A673 (cell line): Measurements from ENCODE around the gene UBL7.

Experiments
- EZH2 ChIP-seq: fragments of 200-600 bp; sonication (generic); IDR thresholded peaks from 2 replicates; pipeline ENCODE4 v1.6.1; 2017; ENCODE audit warnings: borderline replicate concordance, low read depth, mild to moderate bottlenecking, mixed read lengths, antibody characterized with exemption, low read length; ENCODE audit not compliant: poor library complexity, severe bottlenecking
- TF ChIP-seq, protein P1 (sequence below): fragments of 300-800, 200-600 bp; sonication (generic); conservative IDR thresholded peaks from 2 replicates; pipeline ENCODE4 v1.5.1; 2017; ENCODE audit warnings: low read depth, mild to moderate bottlenecking, antibody characterized with exemption, low read length, moderate library complexity, mixed read lengths

DNA sequence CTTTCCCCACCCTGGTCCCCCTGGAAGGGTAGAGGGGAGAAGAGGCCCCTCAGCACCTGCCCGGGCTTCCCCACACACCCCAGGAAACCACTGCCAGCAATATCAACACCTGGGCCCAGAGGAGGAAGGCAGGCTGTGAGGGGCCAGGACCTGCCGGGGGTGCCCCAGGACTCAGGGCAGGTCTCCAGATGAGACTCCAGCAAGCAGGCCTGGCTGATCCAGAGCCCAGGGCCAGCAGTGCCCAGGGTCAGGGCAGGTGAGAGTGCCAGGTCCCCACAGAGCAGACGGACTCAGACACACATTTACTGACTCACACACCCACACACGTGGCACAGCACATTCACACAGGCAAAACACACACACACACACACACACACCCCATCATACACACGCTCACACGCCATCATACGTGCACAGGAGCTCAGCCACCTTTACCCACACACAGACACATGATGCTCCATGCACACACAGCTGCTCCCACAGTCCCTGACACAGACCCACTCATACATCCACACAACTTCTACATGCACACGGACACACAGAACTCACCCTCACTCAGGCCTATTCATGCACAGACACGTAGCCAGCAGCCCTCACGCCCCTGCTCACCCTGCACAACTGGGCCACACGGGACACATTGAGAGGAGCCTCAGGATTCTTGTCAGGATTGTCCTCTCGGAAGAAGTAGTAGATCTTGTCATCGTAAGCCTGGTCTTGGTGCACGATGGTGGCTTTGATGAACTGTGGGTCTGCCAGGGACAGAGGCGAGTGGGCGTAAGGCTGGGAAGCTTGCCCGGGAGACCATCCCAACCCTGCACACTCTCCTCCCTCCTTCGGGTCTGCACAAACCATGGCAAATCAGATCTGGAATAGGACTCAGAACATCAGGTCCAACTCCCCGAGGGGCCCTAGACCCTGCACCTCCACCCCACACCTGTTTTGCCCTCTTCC is 44.7 kb downstream of the UBL7 start:
- TF ChIP-seq, protein P1, sequence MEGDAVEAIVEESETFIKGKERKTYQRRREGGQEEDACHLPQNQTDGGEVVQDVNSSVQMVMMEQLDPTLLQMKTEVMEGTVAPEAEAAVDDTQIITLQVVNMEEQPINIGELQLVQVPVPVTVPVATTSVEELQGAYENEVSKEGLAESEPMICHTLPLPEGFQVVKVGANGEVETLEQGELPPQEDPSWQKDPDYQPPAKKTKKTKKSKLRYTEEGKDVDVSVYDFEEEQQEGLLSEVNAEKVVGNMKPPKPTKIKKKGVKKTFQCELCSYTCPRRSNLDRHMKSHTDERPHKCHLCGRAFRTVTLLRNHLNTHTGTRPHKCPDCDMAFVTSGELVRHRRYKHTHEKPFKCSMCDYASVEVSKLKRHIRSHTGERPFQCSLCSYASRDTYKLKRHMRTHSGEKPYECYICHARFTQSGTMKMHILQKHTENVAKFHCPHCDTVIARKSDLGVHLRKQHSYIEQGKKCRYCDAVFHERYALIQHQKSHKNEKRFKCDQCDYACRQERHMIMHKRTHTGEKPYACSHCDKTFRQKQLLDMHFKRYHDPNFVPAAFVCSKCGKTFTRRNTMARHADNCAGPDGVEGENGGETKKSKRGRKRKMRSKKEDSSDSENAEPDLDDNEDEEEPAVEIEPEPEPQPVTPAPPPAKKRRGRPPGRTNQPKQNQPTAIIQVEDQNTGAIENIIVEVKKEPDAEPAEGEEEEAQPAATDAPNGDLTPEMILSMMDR: no peak
- no peak for TF ChIP-seq EZH2
